ENCODE measurements around the gene KCNH4.

The KCNH4 gene

GRCh38 chr17:42185621-42185930, 4.6 kb upstream of the KCNH4 start:
- H3K36me3 ChIP-seq (ENCODE audit: insufficient read depth, low read length), result no peaks in the 10 kb centered on the region
- peaks cover 15% of the 10 kb centered on the region for H3K27me3 ChIP-seq (ENCODE audit: insufficient read depth, low read length)
- H3K4me3 ChIP-seq (ENCODE audit: low read depth, low read length), result no peak overlapping the region
- no peaks in the 10 kb centered on the region for H3K79me2 ChIP-seq (ENCODE audit: control insufficient read depth, insufficient read depth, low read length, unreplicated experiment)
- H2AFZ ChIP-seq (ENCODE audit: low read length, unreplicated experiment), result no peak overlapping the region
- no peak overlapping the region for H3K27ac ChIP-seq (ENCODE audit: low read depth, low read length)
- H3K4me1 ChIP-seq (ENCODE audit: control insufficient read depth, insufficient read depth, low read length, unreplicated experiment), result peaks cover 18% of the 10 kb centered on the region

- Histone ChIP-seq H3K4me3 (ENCODE audit: low read depth, low read length) (peak within 1 kb of the TSS; percentile 79), H2AFZ (ENCODE audit: low read length, unreplicated experiment) (peak within 1 kb of the TSS; percentile 86), H3K79me2 (ENCODE audit: control insufficient read depth, insufficient read depth, low read length, unreplicated experiment) (no peaks in the 10 kb centered on the region), H3K36me3 (ENCODE audit: insufficient read depth, low read length) (no peaks in the 10 kb centered on the region), H3K27me3 (ENCODE audit: insufficient read depth, low read length) (peaks cover 21% of the 10 kb centered on the region), H3K4me1 (ENCODE audit: control insufficient read depth, insufficient read depth, low read length, unreplicated experiment) (peaks cover 18% of the 10 kb centered on the region), H3K27ac (ENCODE audit: low read depth, low read length) (no peak within 1 kb of the TSS)
These were observed 4.0 kb upstream of the KCNH4 start, which contains the start of gene HCRT for GRCh38 chr17:42184713-42185620. HCRT (minus strand) TSS chr17:42185452; CDS start chr17:42185365, 87 bp downstream.

- Histone ChIP-seq H2AFZ (ENCODE audit: low read length, unreplicated experiment) (peak overlapping the region; percentile 86), H3K27ac (ENCODE audit: low read depth, low read length) (no peak overlapping the region), H3K4me1 (ENCODE audit: control insufficient read depth, insufficient read depth, low read length, unreplicated experiment) (peaks cover 18% of the 10 kb centered on the region), H3K79me2 (ENCODE audit: control insufficient read depth, insufficient read depth, low read length, unreplicated experiment) (no peaks in the 10 kb centered on the region), H3K36me3 (ENCODE audit: insufficient read depth, low read length) (no peaks in the 10 kb centered on the region), H3K4me3 (ENCODE audit: low read depth, low read length) (peak overlapping the region; percentile 79), H3K27me3 (ENCODE audit: insufficient read depth, low read length) (peaks cover 27% of the 10 kb centered on the region)
These were observed 3.1 kb upstream of the KCNH4 start for GRCh38 chr17:42183741-42184711.

- Histone ChIP-seq H3K27ac (ENCODE audit: low read depth, low read length) (no peak overlapping the region), H2AFZ (ENCODE audit: low read length, unreplicated experiment) (no peak overlapping the region)
These were observed 2.2 kb upstream of the KCNH4 start for GRCh38 chr17:42182927-42183734.

DNA sequence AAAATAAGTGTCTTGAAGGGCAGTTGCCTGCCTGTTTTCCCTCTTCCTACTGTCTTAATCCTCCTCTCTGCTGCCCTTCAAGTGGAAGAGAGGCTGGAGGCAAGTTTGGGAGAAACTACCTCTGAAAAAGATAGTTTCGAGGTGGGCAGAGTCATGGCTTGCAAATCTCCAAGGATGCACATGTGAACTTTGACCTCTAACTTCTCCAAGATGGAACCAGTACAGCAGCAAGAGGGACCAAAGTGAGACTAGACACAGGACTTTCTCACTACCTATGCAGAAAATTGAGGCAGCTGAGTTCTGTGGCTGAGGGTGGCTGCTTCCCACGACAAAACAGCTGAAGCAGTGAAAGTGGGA, 887 bp upstream of the KCNH4 start:
- Histone ChIP-seq H3K4me1 (ENCODE audit: control insufficient read depth, insufficient read depth, low read length, unreplicated experiment) (peaks cover 18% of the 10 kb centered on the region), H3K4me3 (ENCODE audit: low read depth, low read length) (no peak overlapping the region), H3K27ac (ENCODE audit: low read depth, low read length) (no peak overlapping the region), H2AFZ (ENCODE audit: low read length, unreplicated experiment) (no peak overlapping the region), H3K36me3 (ENCODE audit: insufficient read depth, low read length) (no peaks in the 10 kb centered on the region), H3K79me2 (ENCODE audit: control insufficient read depth, insufficient read depth, low read length, unreplicated experiment) (no peaks in the 10 kb centered on the region), H3K27me3 (ENCODE audit: insufficient read depth, low read length) (peaks cover 27% of the 10 kb centered on the region)

More at GRCh38 chr17:42182927-42183734, 2.2 kb upstream of the KCNH4 start:
- peaks cover 27% of the 10 kb centered on the region for H3K27me3 ChIP-seq (ENCODE audit: insufficient read depth, low read length)
- peaks cover 18% of the 10 kb centered on the region for H3K4me1 ChIP-seq (ENCODE audit: control insufficient read depth, insufficient read depth, low read length, unreplicated experiment)
- peak overlapping the region; percentile 79 for H3K4me3 ChIP-seq (ENCODE audit: low read depth, low read length)
- no peaks in the 10 kb centered on the region for H3K79me2 ChIP-seq (ENCODE audit: control insufficient read depth, insufficient read depth, low read length, unreplicated experiment)
- no peaks in the 10 kb centered on the region for H3K36me3 ChIP-seq (ENCODE audit: insufficient read depth, low read length)

GRCh38 chr17:42180411-42180921, 476 bp downstream of the KCNH4 start:
- Histone ChIP-seq H3K36me3 (ENCODE audit: insufficient read depth, low read length) (no peaks in the 10 kb centered on the region), H3K27me3 (ENCODE audit: insufficient read depth, low read length) (peaks cover 30% of the 10 kb centered on the region), H3K4me1 (ENCODE audit: control insufficient read depth, insufficient read depth, low read length, unreplicated experiment) (peaks cover 18% of the 10 kb centered on the region), H3K4me3 (ENCODE audit: low read depth, low read length) (peak overlapping the region; percentile 70), H3K27ac (ENCODE audit: low read depth, low read length) (no peak overlapping the region), H2AFZ (ENCODE audit: low read length, unreplicated experiment) (no peak overlapping the region), H3K79me2 (ENCODE audit: control insufficient read depth, insufficient read depth, low read length, unreplicated experiment) (no peaks in the 10 kb centered on the region)

DNA sequence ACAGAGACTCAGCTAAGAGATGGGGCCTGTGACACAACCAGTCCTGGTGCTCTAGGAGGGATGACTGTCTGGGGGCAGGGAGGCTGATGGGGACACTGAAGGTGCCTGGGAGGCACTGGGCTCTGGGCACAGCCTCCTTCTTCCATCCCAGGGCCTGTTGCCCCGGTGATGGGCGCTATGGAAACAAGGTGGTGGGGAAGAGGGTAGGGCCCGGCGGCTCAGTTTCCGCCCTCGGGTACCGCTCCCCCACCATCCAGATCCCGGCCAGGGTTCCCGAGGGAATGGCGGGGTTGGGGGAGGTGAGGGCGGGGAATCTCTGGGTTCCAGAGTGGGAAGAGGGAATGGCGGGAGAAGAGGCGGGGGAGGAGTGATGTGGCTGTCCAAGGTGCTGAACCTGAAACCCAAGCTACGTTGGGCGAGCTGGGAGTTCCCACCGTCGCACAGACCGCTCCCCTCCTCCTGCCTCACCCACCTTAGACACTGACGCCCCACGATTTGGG, 981 bp downstream of the KCNH4 start:
- Histone ChIP-seq H3K79me2 (ENCODE audit: control insufficient read depth, insufficient read depth, low read length, unreplicated experiment) (no peaks in the 10 kb centered on the region), H3K4me1 (ENCODE audit: control insufficient read depth, insufficient read depth, low read length, unreplicated experiment) (peaks cover 18% of the 10 kb centered on the region), H3K36me3 (ENCODE audit: insufficient read depth, low read length) (no peaks in the 10 kb centered on the region), H3K4me3 (ENCODE audit: low read depth, low read length) (no peak overlapping the region), H3K27me3 (ENCODE audit: insufficient read depth, low read length) (peaks cover 35% of the 10 kb centered on the region), H2AFZ (ENCODE audit: low read length, unreplicated experiment) (no peak overlapping the region), H3K27ac (ENCODE audit: low read depth, low read length) (no peak overlapping the region)

- H3K79me2 ChIP-seq (ENCODE audit: control insufficient read depth, insufficient read depth, low read length, unreplicated experiment), result no peaks in the 10 kb centered on the region
- no peak overlapping the region for H3K4me3 ChIP-seq (ENCODE audit: low read depth, low read length)
- no peak overlapping the region for H2AFZ ChIP-seq (ENCODE audit: low read length, unreplicated experiment)
- peaks cover 12% of the 10 kb centered on the region for H3K4me1 ChIP-seq (ENCODE audit: control insufficient read depth, insufficient read depth, low read length, unreplicated experiment)
- H3K27ac ChIP-seq (ENCODE audit: low read depth, low read length), result no peak overlapping the region
- H3K27me3 ChIP-seq (ENCODE audit: insufficient read depth, low read length), result peaks cover 39% of the 10 kb centered on the region
- H3K36me3 ChIP-seq (ENCODE audit: insufficient read depth, low read length), result no peaks in the 10 kb centered on the region
These were observed 1.6 kb downstream of the KCNH4 start for GRCh38 chr17:42179335-42179734.

- Histone ChIP-seq H3K36me3 (ENCODE audit: insufficient read depth, low read length) (no peaks in the 10 kb centered on the region), H3K79me2 (ENCODE audit: control insufficient read depth, insufficient read depth, low read length, unreplicated experiment) (no peaks in the 10 kb centered on the region), H3K4me1 (ENCODE audit: control insufficient read depth, insufficient read depth, low read length, unreplicated experiment) (peaks cover 11% of the 10 kb centered on the region), H3K27ac (ENCODE audit: low read depth, low read length) (no peak overlapping the region), H3K4me3 (ENCODE audit: low read depth, low read length) (no peak overlapping the region), H3K27me3 (ENCODE audit: insufficient read depth, low read length) (peaks cover 39% of the 10 kb centered on the region), H2AFZ (ENCODE audit: low read length, unreplicated experiment) (no peak overlapping the region)
These were observed 2.1 kb downstream of the KCNH4 start for GRCh38 chr17:42178817-42179216.

DNA sequence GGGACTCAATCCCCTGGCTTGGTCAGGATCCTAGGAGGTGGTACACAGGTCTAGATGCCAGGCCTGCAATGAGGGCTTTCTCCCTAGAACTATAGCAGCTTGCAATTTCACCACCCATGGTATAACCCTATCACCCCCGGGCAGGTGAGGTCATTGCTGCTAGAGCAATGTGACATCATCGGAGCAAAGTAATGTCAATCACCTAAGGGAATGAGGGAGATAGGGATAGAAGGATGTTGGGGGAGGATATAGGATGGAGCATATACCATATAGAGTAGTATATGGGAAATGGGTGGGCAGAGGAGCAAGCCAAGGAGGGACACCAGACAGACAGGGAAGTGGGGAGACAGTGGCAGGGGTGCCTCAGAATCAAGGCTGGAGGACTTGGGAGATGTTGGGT, 3.3 kb downstream of the KCNH4 start:
- H3K27me3 ChIP-seq (ENCODE audit: insufficient read depth, low read length), result peaks cover 39% of the 10 kb centered on the region
- H3K79me2 ChIP-seq (ENCODE audit: control insufficient read depth, insufficient read depth, low read length, unreplicated experiment), result no peaks in the 10 kb centered on the region
- no peak overlapping the region for H3K27ac ChIP-seq (ENCODE audit: low read depth, low read length)
- no peak overlapping the region for H3K4me3 ChIP-seq (ENCODE audit: low read depth, low read length)
- H3K4me1 ChIP-seq (ENCODE audit: control insufficient read depth, insufficient read depth, low read length, unreplicated experiment), result no peaks in the 10 kb centered on the region
- H2AFZ ChIP-seq (ENCODE audit: low read length, unreplicated experiment), result no peak overlapping the region
- H3K36me3 ChIP-seq (ENCODE audit: insufficient read depth, low read length), result no peaks in the 10 kb centered on the region

Data from ACC112 (cell line).